Measurements from ENCODE around the gene PLEKHA5. TPM values are rescaled to one million over a fixed set of nuclear protein-coding genes. Genes with fewer than 3 reads are reported as not detected.

Gene PLEKHA5
- polyA plus RNA-seq, 3 donors = 0.35 to 0.79 (median 0.41) TPM

DNA sequence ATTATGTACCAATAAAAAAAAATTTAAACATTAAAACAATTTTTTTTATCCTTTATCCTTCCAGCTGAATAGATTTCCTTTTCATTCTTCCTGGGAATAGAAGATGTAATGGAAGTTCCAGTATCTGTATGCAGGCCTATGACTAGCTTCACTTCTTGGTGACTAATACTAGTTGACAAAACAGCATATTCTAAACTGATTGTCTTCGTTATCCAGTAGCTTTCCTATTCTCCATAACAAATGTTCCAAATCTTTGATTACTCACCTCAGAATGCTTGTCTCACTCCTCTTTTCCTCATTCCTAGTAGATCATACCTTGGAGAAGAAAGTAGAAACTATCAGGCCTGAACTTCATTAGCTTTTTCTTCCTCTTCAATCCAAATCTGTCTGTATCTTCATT, 70.7 kb downstream of the PLEKHA5 start:
- no peak for TF ChIP-seq CTCF (IDR thresholded peaks at IDR 0.05)
- DNase-seq = no peak
- Mint-ChIP-seq H3K4me1 (peaks cover 3% of the 10 kb centered on the region), H3K27me3 (ENCODE audit: low read depth in 3 of 3) (no peaks in the 10 kb centered on the region), H3K4me3 (no peak overlapping the region), H3K9me3 (no peaks in the 10 kb centered on the region), H3K36me3 (no peaks in the 10 kb centered on the region), H3K27ac (no peak overlapping the region)
- Histone ChIP-seq H3K79me2 (ENCODE audit: insufficient read depth, low read length) (no peaks in the 10 kb centered on the region), H2AFZ (ENCODE audit: insufficient read depth, low read depth, low read length, poor library complexity, severe bottlenecking) (no peak overlapping the region), H3K4me1 (ENCODE audit: control insufficient read depth in 1 of 2, insufficient read depth in 2 of 2, low read length in 2 of 2) (no peaks in the 10 kb centered on the region), H3K27me3 (ENCODE audit: control insufficient read depth in 2 of 2, insufficient read depth in 2 of 2, low read length in 2 of 2) (no peaks in the 10 kb centered on the region), H4K20me1 (ENCODE audit: insufficient read depth, low read length) (no peaks in the 10 kb centered on the region), H3K36me3 (replicated peaks in 1 of 2; ENCODE audit: control insufficient read depth in 1 of 2, insufficient read depth in 2 of 2, low read length in 2 of 2) (no peaks in the 10 kb centered on the region), H3K4me2 (replicated peaks; ENCODE audit: extremely low read depth, low read length, poor library complexity, severe bottlenecking) (no peak overlapping the region), H3K4me3 (replicated peaks in 1 of 3; ENCODE audit: low read depth in 2 of 3, low read length in 3 of 3) (no peak overlapping the region), H3K9me3 (replicated peaks in 1 of 2; ENCODE audit: control insufficient read depth in 1 of 2, insufficient read depth in 1 of 2, low read length in 2 of 2) (no peaks in the 10 kb centered on the region), H3K9ac (ENCODE audit: insufficient read depth, low read length, poor library complexity, severe bottlenecking) (no peak overlapping the region), H3K27ac (ENCODE audit: low read depth in 1 of 2, low read length in 2 of 2) (no peak overlapping the region)
- intact Hi-C loops (cut with micrococcal nuclease) = no loop called here
- no CpG with 5 or more reads among the region's 1 CpG for WGBS (ENCODE audit: insufficient coverage)

- Mint-ChIP-seq H3K9me3 (no peaks in the 10 kb centered on the region), H3K36me3 (no peaks in the 10 kb centered on the region), H3K4me3 (no peak overlapping the region), H3K27me3 (ENCODE audit: low read depth in 3 of 3) (no peaks in the 10 kb centered on the region), H3K4me1 (peaks cover 3% of the 10 kb centered on the region), H3K27ac (no peak overlapping the region)
- 100% methylated on average over 1 of the region's 3 CpGs for WGBS (ENCODE audit: insufficient coverage)
- intact Hi-C loops (cut with micrococcal nuclease) = no loop called here
- no peak overlapping the region for H3K27ac ChIP-seq (ENCODE audit: low read depth in 1 of 2, low read length in 2 of 2)
- peak in 1 of 3 donors; percentile 37 for DNase-seq
- H3K9me3 ChIP-seq (replicated peaks in 1 of 2; ENCODE audit: control insufficient read depth in 1 of 2, insufficient read depth in 1 of 2, low read length in 2 of 2) = no peaks in the 10 kb centered on the region
- H2AFZ ChIP-seq (ENCODE audit: insufficient read depth, low read depth, low read length, poor library complexity, severe bottlenecking) = no peak overlapping the region
- H4K20me1 ChIP-seq (ENCODE audit: insufficient read depth, low read length) = no peaks in the 10 kb centered on the region
- no peak overlapping the region for H3K4me2 ChIP-seq (replicated peaks; ENCODE audit: extremely low read depth, low read length, poor library complexity, severe bottlenecking)
- no peaks in the 10 kb centered on the region for H3K79me2 ChIP-seq (ENCODE audit: insufficient read depth, low read length)
- H3K9ac ChIP-seq (ENCODE audit: insufficient read depth, low read length, poor library complexity, severe bottlenecking) = no peak overlapping the region
- TF ChIP-seq CTCF (IDR thresholded peaks at IDR 0.05) = no peak
- no peaks in the 10 kb centered on the region for H3K36me3 ChIP-seq (replicated peaks in 1 of 2; ENCODE audit: control insufficient read depth in 1 of 2, insufficient read depth in 2 of 2, low read length in 2 of 2)
- H3K4me3 ChIP-seq (replicated peaks in 1 of 3; ENCODE audit: low read depth in 2 of 3, low read length in 3 of 3) = no peak overlapping the region
- no peaks in the 10 kb centered on the region for H3K4me1 ChIP-seq (ENCODE audit: control insufficient read depth in 1 of 2, insufficient read depth in 2 of 2, low read length in 2 of 2)
- H3K27me3 ChIP-seq (ENCODE audit: control insufficient read depth in 2 of 2, insufficient read depth in 2 of 2, low read length in 2 of 2) = no peaks in the 10 kb centered on the region
Measured at GRCh38 chr12:19201661-19202060, 72.1 kb downstream of the PLEKHA5 start.
